Tibial nerve (tissue), 4 donors: ENCODE data around the gene DCLK2. TPM values are rescaled to one million over a fixed set of nuclear protein-coding genes. Genes with fewer than 3 reads are reported as not detected.

Experiments used
- DNase-seq, 2 donors: peaks; one replicate each; pipeline ENCODE4 v3.0.0-alpha.2; 2019; ENCODE audit warnings: low spot score in 2 of 2
- H3K27ac ChIP-seq, 4 donors: fragments of 200-600 bp; sonication (generic) in 3 of 4; one replicate each; pipeline ENCODE4 v1.5.1; 2017 to 2019; ENCODE audit warnings: mild to moderate bottlenecking in 1 of 4
- H3K27me3 ChIP-seq, 2 donors: fragments of 200-600 bp; sonication (generic) in 1 of 2; one replicate each; pipeline versions ENCODE4 v1.5.1 to v1.6.0; 2017 to 2019
- H3K36me3 ChIP-seq, 3 donors: fragments of 200-600 bp; sonication (generic); one replicate each; pipeline ENCODE4 v1.5.1; 2018 to 2019
- H3K4me1 ChIP-seq, 4 donors: fragments of 200-600 bp; sonication (generic) in 3 of 4; one replicate each; pipeline ENCODE4 v1.5.1; 2017 to 2019
- H3K4me3 ChIP-seq, 4 donors: fragments of 200-600 bp; sonication (generic) in 3 of 4; one replicate each; pipeline ENCODE4 v1.5.1; 2017 to 2019; ENCODE audit warnings: mild to moderate bottlenecking in 1 of 4, moderate library complexity in 1 of 4
- H3K9me3 ChIP-seq, 4 donors: fragments of 200-600 bp; sonication (generic) in 3 of 4; one replicate each; pipeline ENCODE4 v1.5.1; 2017 to 2019
- CTCF ChIP-seq, 5 experiments: fragments of 200-600 bp in 3 of 5; fragments of 450-650 bp in 2 of 5; sonication (generic) in 3 of 5; IDR thresholded peaks; one replicate each; pipeline ENCODE4 v1.5.1; 2016 to 2019; ENCODE audit warnings: antibody characterized with exemption in 5 of 5, mild to moderate bottlenecking in 3 of 5, moderate library complexity in 2 of 5
- EP300 ChIP-seq, 2 donors: sonication (generic); formaldehyde crosslinking; IDR thresholded peaks; one replicate each; pipeline ENCODE4 v1.6.1; 2017; ENCODE audit warnings: antibody characterized with exemption in 2 of 2, mild to moderate bottlenecking in 1 of 2
- POLR2A ChIP-seq, 2 donors: fragments of 450-650 bp; IDR thresholded peaks; one replicate each; pipeline ENCODE4 v1.6.1; 2017; ENCODE audit warnings: antibody characterized with exemption in 2 of 2, mild to moderate bottlenecking in 2 of 2, moderate library complexity in 2 of 2
- WGBS, 2 donors: methylation state at CpG; one replicate each; pipeline ENCODE4 v1.1.5; 2018; 5-methylcytosine and 5-hydroxymethylcytosine counted together
- total RNA-seq, 4 donors: library from RNA; depleted of rRNA; stranded (reverse); fragments of >200 nt; gene quantifications; one replicate each; pipeline ENCODE4 v1.1.0, GENCODE V29; 2016

DCLK2 gene
- total RNA-seq, 4 donors from 2014 or later: 9.8 to 15.6 (median 10.7) TPM

- Histone ChIP-seq H3K4me1 (peaks cover 0 to 9% (median 0%) of the 10 kb centered on the region in 4 donors), H3K9me3 (no peaks in the 10 kb centered on the region), H3K36me3 (no peaks in the 10 kb centered on the region), H3K4me3 (no peak overlapping the region), H3K27ac (no peak overlapping the region), H3K27me3 (no peaks in the 10 kb centered on the region)
- 48 to 53% methylated on average over 2 of the region's 2 CpGs for WGBS, 2 donors
- no peak for DNase-seq
- TF ChIP-seq POLR2A (IDR thresholded peaks at IDR 0.05) (no peak), CTCF (IDR thresholded peaks at IDR 0.05) (no peak), EP300 (IDR thresholded peaks at IDR 0.05) (no peak)
Measured at GRCh38 chr4:150206265-150206664, 128.0 kb downstream of the DCLK2 start.

GRCh38 chr4:150206954-150207353 lies 128.7 kb downstream of the DCLK2 start:
- Histone ChIP-seq H3K9me3 (no peaks in the 10 kb centered on the region), H3K27me3 (no peaks in the 10 kb centered on the region), H3K36me3 (no peaks in the 10 kb centered on the region), H3K4me1 (peaks cover 0 to 13% (median 0%) of the 10 kb centered on the region in 4 donors), H3K4me3 (no peak overlapping the region), H3K27ac (no peak overlapping the region)
- no peak for DNase-seq
- 67 to 69% methylated on average over 4 of the region's 4 CpGs for WGBS, 2 donors
- TF ChIP-seq EP300 (IDR thresholded peaks at IDR 0.05) (no peak), POLR2A (IDR thresholded peaks at IDR 0.05) (no peak), CTCF (IDR thresholded peaks at IDR 0.05) (no peak)

GRCh38 chr4:150207871-150208270 lies 129.6 kb downstream of the DCLK2 start:
- TF ChIP-seq POLR2A (IDR thresholded peaks at IDR 0.05): no peak
- no peak for TF ChIP-seq CTCF (IDR thresholded peaks at IDR 0.05)
- TF ChIP-seq EP300 (IDR thresholded peaks at IDR 0.05): no peak
- H3K27me3 ChIP-seq: no peaks in the 10 kb centered on the region
- no peak overlapping the region for H3K27ac ChIP-seq
- H3K36me3 ChIP-seq: no peaks in the 10 kb centered on the region
- peaks cover 0 to 14% (median 0%) of the 10 kb centered on the region in 4 donors for H3K4me1 ChIP-seq
- WGBS, 2 donors: 89 to 96% methylated on average over 2 of the region's 2 CpGs
- no peak for DNase-seq
- H3K9me3 ChIP-seq: no peaks in the 10 kb centered on the region
- no peak overlapping the region for H3K4me3 ChIP-seq

- WGBS, 2 donors: 70 to 76% methylated on average over 6 of the region's 6 CpGs
- no peaks in the 10 kb centered on the region for H3K9me3 ChIP-seq
- H3K4me1 ChIP-seq: peaks cover 0 to 14% (median 0%) of the 10 kb centered on the region in 4 donors
- H3K36me3 ChIP-seq: no peaks in the 10 kb centered on the region
- TF ChIP-seq CTCF (IDR thresholded peaks at IDR 0.05) (peak in 4 of 5 experiments; percentile 6 to 63 (median 32)), EP300 (IDR thresholded peaks at IDR 0.05) (no peak)
- DNase-seq: peak; percentile 41 to 80
- no peak overlapping the region for H3K27ac ChIP-seq
- no peak overlapping the region for H3K4me3 ChIP-seq
- no peaks in the 10 kb centered on the region for H3K27me3 ChIP-seq
Measured at GRCh38 chr4:150209140-150209829, 131.0 kb downstream of the DCLK2 start.

- Histone ChIP-seq H3K36me3 (no peaks in the 10 kb centered on the region), H3K4me1 (peaks cover 0 to 14% (median 0%) of the 10 kb centered on the region in 4 donors), H3K27ac (no peak overlapping the region), H3K27me3 (no peaks in the 10 kb centered on the region), H3K4me3 (no peak overlapping the region), H3K9me3 (no peaks in the 10 kb centered on the region)
- WGBS, 2 donors: 92 to 96% methylated on average over 6 of the region's 6 CpGs
- no peak for TF ChIP-seq EP300 (IDR thresholded peaks at IDR 0.05)
- no peak for TF ChIP-seq CTCF (IDR thresholded peaks at IDR 0.05)
- no peak for TF ChIP-seq POLR2A (IDR thresholded peaks at IDR 0.05)
- no peak for DNase-seq
Measured at GRCh38 chr4:150211016-150211415, 132.8 kb downstream of the DCLK2 start.
